ENCODE measurements around the gene MAP3K20. TPM values are rescaled to one million over a fixed set of nuclear protein-coding genes. Genes with fewer than 3 reads are reported as not detected.

The MAP3K20 gene
- total and polyA plus RNA-seq, 2 experiments from 2014 or later, result 7.6 to 9.6 TPM

- TF ChIP-seq ZNF462 (CRISPR knock-in tag; IDR thresholded peaks at IDR 0.05) (no peak), POLR2AphosphoS5 (IDR thresholded peaks at IDR 0.05; ENCODE audit: low read depth) (no peak), ETS1 (IDR thresholded peaks at IDR 0.05) (no peak), CTCF (conservative IDR thresholded peaks at IDR 0.05; ENCODE audit: low read depth in 2 of 2) (no peak)
These were observed 61.0 kb downstream of the MAP3K20 start (continued) for GRCh38 chr2:173136599-173136998.

- Histone ChIP-seq H3K27ac (ENCODE audit: low read depth) (no peak overlapping the region), H3K4me3 (no peak overlapping the region), H2AFZ (no peak overlapping the region), H3K27me3 (ENCODE audit: insufficient read depth) (no peaks in the 10 kb centered on the region), H3K79me2 (replicated peaks; ENCODE audit: insufficient read depth) (no peaks in the 10 kb centered on the region), H3K4me2 (no peak overlapping the region), H3K36me3 (ENCODE audit: insufficient read depth) (0 out of 2 replicates have a peak, but pooled peaks cover 3% of the 10 kb centered on the region), H4K20me1 (replicated peaks; ENCODE audit: insufficient read depth) (no peaks in the 10 kb centered on the region), H3K9me2 (ENCODE audit: insufficient read depth) (no peaks in the 10 kb centered on the region), H3K4me1 (ENCODE audit: insufficient read depth) (peaks cover 26% of the 10 kb centered on the region), H3F3A (replicated peaks; ENCODE audit: low read depth) (no peaks in the 10 kb centered on the region)
- no peak for ATAC-seq
- H3K9me3 Mint-ChIP-seq, result peaks cover 14% of the 10 kb centered on the region
- no peak for DNase-seq (ENCODE audit: low spot score)
- H3K27me3 Mint-ChIP-seq (ENCODE audit: insufficient read depth, low read depth, poor library complexity), result no peaks in the 10 kb centered on the region
- H3K4me1 Mint-ChIP-seq, result peaks cover 31% of the 10 kb centered on the region
- peaks cover 22% of the 10 kb centered on the region for H3K36me3 Mint-ChIP-seq (ENCODE audit: low read depth)
- no peak for TF ChIP-seq POLR2AphosphoS5 (IDR thresholded peaks at IDR 0.05; ENCODE audit: low read depth)
- H3K27ac Mint-ChIP-seq, result no peak overlapping the region
- H3K4me3 Mint-ChIP-seq, result no peak overlapping the region
These were observed 62.0 kb downstream of the MAP3K20 start for GRCh38 chr2:173137610-173138009.
